ENCODE results near the gene DTNBP1.

GRCh38 chr6:15577106-15577505, 85.7 kb downstream of the DTNBP1 start:
- TF ChIP-seq CTCF (IDR thresholded peaks at IDR 0.05; ENCODE audit: low read depth, low read length, poor library complexity, severe bottlenecking): no peak
- no peak for TF ChIP-seq EZH2phosphoT487 (IDR thresholded peaks at IDR 0.05; ENCODE audit: borderline replicate concordance, low read length)
